HEK293T (cell line): ENCODE data around the gene FAM78B.

ENCODE experiments used
- CTCF ChIA-PET: fragments of 350-600 bp; formaldehyde crosslinking; extraction: SDS; loops from one replicate; lab custom pipeline; 2021; ENCODE audit warnings: antibody characterized with exemption, inconsistent platforms; lab: Yijun Ruan, JAX
- POLR2A ChIA-PET: fragments of 350-600 bp; formaldehyde crosslinking; extraction: SDS; loops from one replicate; lab custom pipeline; 2020; ENCODE audit warnings: antibody characterized with exemption, inconsistent platforms; lab: Yijun Ruan, JAX
- DNase-seq: peaks from one replicate; pipeline ENCODE4 v3.0.0; 2012; ENCODE audit warnings: mixed read lengths; ENCODE audit errors: extremely low spot score
- ARNT ChIP-seq: fragments of 450-650 bp; IDR thresholded peaks from 2 replicates; pipeline ENCODE4 v1.6.1; 2017; ENCODE audit warnings: mild to moderate bottlenecking
- BHLHE40 ChIP-seq: fragments of 450-650 bp; IDR thresholded peaks from 2 replicates; pipeline ENCODE4 v1.6.1; 2016; ENCODE audit warnings: mild to moderate bottlenecking, moderate library complexity, borderline replicate concordance
- CTBP1 ChIP-seq: fragments of 450-650 bp; IDR thresholded peaks from 2 replicates; pipeline ENCODE4 v1.6.1; 2016; ENCODE audit warnings: borderline replicate concordance
- ELF4 ChIP-seq: fragments of 450-650 bp; IDR thresholded peaks from 2 replicates; pipeline ENCODE4 v1.6.1; 2017; ENCODE audit warnings: antibody characterized with exemption
- FOXA1 ChIP-seq: fragments of 450-650 bp; IDR thresholded peaks from 2 replicates; pipeline ENCODE4 v1.6.1; 2016; ENCODE audit warnings: mild to moderate bottlenecking
- FOXK2 ChIP-seq: fragments of 450-650 bp; IDR thresholded peaks from 2 replicates; pipeline ENCODE4 v1.6.1; 2016; ENCODE audit warnings: mild to moderate bottlenecking
- FOXM1 ChIP-seq: fragments of 450-650 bp; IDR thresholded peaks from 2 replicates; pipeline ENCODE4 v1.6.1; 2017; ENCODE audit warnings: mild to moderate bottlenecking, borderline replicate concordance
- HDGF ChIP-seq: fragments of 450-650 bp; IDR thresholded peaks from 2 replicates; pipeline ENCODE4 v1.6.1; 2017; ENCODE audit warnings: antibody characterized with exemption, borderline replicate concordance
- L3MBTL2 ChIP-seq: fragments of 450-650 bp; conservative IDR thresholded peaks from 2 replicates; pipeline ENCODE4 v1.6.1; 2016; ENCODE audit warnings: mild to moderate bottlenecking
- LEF1 ChIP-seq: fragments of 450-650 bp; IDR thresholded peaks from 2 replicates; pipeline ENCODE4 v1.6.1; 2017; ENCODE audit warnings: mild to moderate bottlenecking, borderline replicate concordance
- NFRKB ChIP-seq: fragments of 450-650 bp; IDR thresholded peaks from 2 replicates; pipeline ENCODE4 v1.6.1; 2016; ENCODE audit warnings: mild to moderate bottlenecking, moderate library complexity
- PKNOX1 ChIP-seq: fragments of 450-650 bp; IDR thresholded peaks from 2 replicates; pipeline ENCODE4 v1.6.1; 2016
- SP1 ChIP-seq: fragments of 450-650 bp; IDR thresholded peaks from 2 replicates; pipeline ENCODE4 v1.6.1; 2017
- SUZ12 ChIP-seq: fragments of 450-650 bp; IDR thresholded peaks from 2 replicates; pipeline ENCODE4 v1.6.1; 2016; ENCODE audit warnings: mild to moderate bottlenecking
- TARDBP ChIP-seq: fragments of 450-650 bp; IDR thresholded peaks from 2 replicates; pipeline ENCODE4 v1.6.1; 2016
- ZNF384 ChIP-seq: fragments of 450-650 bp; IDR thresholded peaks from 2 replicates; pipeline ENCODE4 v1.6.1; 2016

The FAM78B gene

GRCh38 chr1:166190400-166190799, 23.6 kb upstream of the FAM78B start:
- POLR2A ChIA-PET = no interaction called here
- no peak for DNase-seq
- CTCF ChIA-PET = no interaction called here
- TF ChIP-seq CTBP1 (no peak), ELF4 (no peak), PKNOX1 (no peak), SP1 (no peak), FOXK2 (no peak), SUZ12 (no peak), NFRKB (no peak), TARDBP (no peak)

- ChIA-PET POLR2A (no interaction called here), CTCF (no interaction called here)
- TF ChIP-seq L3MBTL2 (no peak), FOXA1 (no peak), SUZ12 (no peak), SP1 (no peak), LEF1 (no peak), FOXM1 (no peak)
- no peak for DNase-seq
Observed at GRCh38 chr1:166189126-166189525, 22.3 kb upstream of the FAM78B start.

- TF ChIP-seq LEF1 (no peak), ELF4 (no peak), FOXK2 (no peak), PKNOX1 (no peak), ZNF384 (no peak), SP1 (no peak), ARNT (no peak), FOXA1 (no peak), BHLHE40 (no peak), TARDBP (no peak), NFRKB (no peak), L3MBTL2 (no peak), CTBP1 (no peak), FOXM1 (no peak), SUZ12 (no peak), HDGF (no peak)
- CTCF ChIA-PET = no interaction called here
- no peak for DNase-seq
- POLR2A ChIA-PET = no interaction called here
Observed at GRCh38 chr1:166185526-166185925, 18.7 kb upstream of the FAM78B start.

GRCh38 chr1:166184897-166185296, 18.1 kb upstream of the FAM78B start:
- TF ChIP-seq FOXM1 (no peak), ELF4 (no peak), BHLHE40 (no peak), TARDBP (no peak)
- ChIA-PET POLR2A (no interaction called here), CTCF (no interaction called here)
- DNase-seq = no peak

GRCh38 chr1:166184012-166184411, 17.2 kb upstream of the FAM78B start:
- DNase-seq = no peak
- CTCF ChIA-PET = no interaction called here
- TF ChIP-seq ELF4 = no peak
- TF ChIP-seq TARDBP = no peak
- TF ChIP-seq ZNF384 = no peak
- no peak for TF ChIP-seq BHLHE40
- TF ChIP-seq L3MBTL2 = no peak
- no peak for TF ChIP-seq SUZ12
- TF ChIP-seq LEF1 = no peak
- TF ChIP-seq FOXM1 = no peak
- TF ChIP-seq NFRKB = no peak
- no peak for TF ChIP-seq CTBP1
- TF ChIP-seq PKNOX1 = no peak
- no peak for TF ChIP-seq ARNT
- POLR2A ChIA-PET = no interaction called here

- DNase-seq = no peak
- TF ChIP-seq SP1 = no peak
- TF ChIP-seq ZNF384 = no peak
- no peak for TF ChIP-seq CTBP1
- no peak for TF ChIP-seq FOXK2
- no peak for TF ChIP-seq SUZ12
- TF ChIP-seq L3MBTL2 = no peak
- no peak for TF ChIP-seq TARDBP
- TF ChIP-seq ELF4 = no peak
- TF ChIP-seq ARNT = no peak
- no peak for TF ChIP-seq FOXA1
- TF ChIP-seq HDGF = no peak
- no peak for TF ChIP-seq BHLHE40
- no peak for TF ChIP-seq NFRKB
- TF ChIP-seq LEF1 = no peak
- TF ChIP-seq FOXM1 = no peak
- TF ChIP-seq PKNOX1 = no peak
- CTCF ChIA-PET = interaction anchor here (0.6 kb wide), 1 partner anchor 258 kb away, joined by 3 read pairs; no protein-coding TSS in a partner anchor
- POLR2A ChIA-PET = no interaction called here
Observed at GRCh38 chr1:166182281-166182680, 15.5 kb upstream of the FAM78B start.
